CD4-positive, alpha-beta T cell (primary cell): ENCODE data around the gene SLC24A3. TPM values are rescaled to one million over a fixed set of nuclear protein-coding genes. Genes with fewer than 3 reads are reported as not detected.

Experiments
- ATAC-seq: fragments of 200-7000 bp; cut with Tn5 transposase; one replicate; pipeline ENCODE4 v1.10.0; 2022; ENCODE audit warnings: mild to moderate bottlenecking; ENCODE audit not compliant: poor library complexity
- CTCF ChIA-PET: fragments of 350-600 bp; sonication (Branson Sonifier 250); formaldehyde crosslinking; loops from one replicate; lab custom pipeline; 2021; ENCODE audit warnings: antibody characterized with exemption, inconsistent platforms; lab: Charles Lee
- POLR2A ChIA-PET: fragments of 350-600 bp; sonication (Branson Sonifier 250); formaldehyde crosslinking; loops from one replicate; lab custom pipeline; 2021; ENCODE audit warnings: antibody characterized with exemption, inconsistent platforms; lab: Charles Lee
- DNase-seq, 14 experiments: peaks; one replicate each; pipeline ENCODE4 v3.0.0-alpha.2; 2013 to 2020; ENCODE audit warnings: mixed read lengths in 2 of 14
- H3K27ac ChIP-seq, 2 donors: one replicate each; pipeline versions ENCODE4 v1.5.1 to v1.7.0; 2013; ENCODE audit warnings: low read length in 2 of 2, low read depth in 1 of 2, mild to moderate bottlenecking in 1 of 2
- H3K27me3 ChIP-seq, 2 experiments: 1 replicate in 1 of 2; 2 replicates in 1 of 2; pipeline versions ENCODE4 v1.6.1 to v1.7.0; 2013; ENCODE audit warnings: low read length in 2 of 2, control low read depth in 1 of 2, mild to moderate bottlenecking in 1 of 2, moderate library complexity in 1 of 2; ENCODE audit not compliant: insufficient read depth in 2 of 2, control insufficient read depth in 1 of 2
- H3K36me3 ChIP-seq: one replicate; pipeline ENCODE4 v1.6.1; 2013; ENCODE audit warnings: low read length, control low read depth; ENCODE audit not compliant: insufficient read depth
- H3K4me1 ChIP-seq: one replicate; pipeline ENCODE4 v1.6.1; 2013; ENCODE audit warnings: low read length, control low read depth; ENCODE audit not compliant: insufficient read depth
- H3K4me3 ChIP-seq: one replicate; pipeline ENCODE4 v1.5.1; 2013; ENCODE audit warnings: mild to moderate bottlenecking, low read length, moderate library complexity
- H3K9me3 ChIP-seq, 2 experiments: 1 replicate in 1 of 2; 2 replicates in 1 of 2; pipeline versions ENCODE4 v1.6.1 to v1.7.0; 2013; ENCODE audit warnings: low read length in 2 of 2, mild to moderate bottlenecking in 2 of 2, control low read depth in 1 of 2, moderate library complexity in 1 of 2; ENCODE audit not compliant: control insufficient read depth in 1 of 2, insufficient read depth in 1 of 2
- H3K27ac Mint-ChIP-seq: one replicate; pipeline ENCODE4 v1.8.0; 2020; ENCODE audit warnings: mixed read lengths
- H3K27me3 Mint-ChIP-seq: one replicate; pipeline ENCODE4 v1.8.0; 2021; ENCODE audit warnings: mixed read lengths
- H3K36me3 Mint-ChIP-seq: one replicate; pipeline ENCODE4 v1.8.0; 2021; ENCODE audit warnings: low read depth, mixed read lengths
- H3K4me1 Mint-ChIP-seq: one replicate; pipeline ENCODE4 v1.8.0; 2021; ENCODE audit warnings: low read depth, mixed read lengths
- H3K4me3 Mint-ChIP-seq: one replicate; pipeline ENCODE4 v1.8.0; 2020; ENCODE audit warnings: mild to moderate bottlenecking, mixed read lengths
- H3K9me3 Mint-ChIP-seq: one replicate; pipeline ENCODE4 v1.8.0; 2020; ENCODE audit warnings: mixed read lengths
- CTCF ChIP-seq: fragments of 200-600 bp; IDR thresholded peaks from one replicate; pipeline ENCODE4 v1.8.0; 2022; ENCODE audit warnings: antibody characterized with exemption, mild to moderate bottlenecking
- intact Hi-C, 2 experiments: fragments of 100-400 bp; cut with DNase I in 1 of 2; cut with micrococcal nuclease in 1 of 2; formaldehyde crosslinking; loops; one replicate each; pipeline versions ENCODE4 v1.15.1 to v1.9.0; 2023 to 2025; cut with DNase I, micrococcal nuclease
- total RNA-seq, 174 experiments: library from RNA in 2 of 174; stranded (reverse) in 2 of 174; gene quantifications; one replicate each; pipeline ENCODE4 v1.2.3 and lab custom pipeline; 2021 to 2026

Gene SLC24A3
- total RNA-seq, 2 experiments from 2014 or later, result not detected

GRCh38 chr20:19435821-19436220, 223.4 kb downstream of the SLC24A3 start:
- Mint-ChIP-seq H3K27me3 (no peaks in the 10 kb centered on the region), H3K9me3 (no peaks in the 10 kb centered on the region), H3K4me3 (no peak overlapping the region), H3K36me3 (no peaks in the 10 kb centered on the region), H3K4me1 (no peaks in the 10 kb centered on the region), H3K27ac (no peak overlapping the region)
- Histone ChIP-seq H3K27me3 (no peaks in the 10 kb centered on the region), H3K4me1 (no peaks in the 10 kb centered on the region), H3K4me3 (no peak overlapping the region), H3K36me3 (no peaks in the 10 kb centered on the region), H3K9me3 (no peaks in the 10 kb centered on the region), H3K27ac (no peak overlapping the region)
- CTCF ChIA-PET, result no interaction called here
- POLR2A ChIA-PET, result no interaction called here
- DNase-seq (no peak), ATAC-seq (no peak)
- no peak for TF ChIP-seq CTCF
- intact Hi-C loops, result no loop called here

- POLR2A ChIA-PET, result no interaction called here
- Histone ChIP-seq H3K4me3 (no peak overlapping the region), H3K27ac (no peak overlapping the region), H3K27me3 (no peaks in the 10 kb centered on the region), H3K4me1 (no peaks in the 10 kb centered on the region), H3K36me3 (no peaks in the 10 kb centered on the region), H3K9me3 (no peaks in the 10 kb centered on the region)
- CTCF ChIA-PET, result no interaction called here
- intact Hi-C loops, result no loop called here
- no peak for TF ChIP-seq CTCF
- no peak for DNase-seq
- Mint-ChIP-seq H3K4me1 (no peaks in the 10 kb centered on the region), H3K27ac (no peak overlapping the region), H3K4me3 (no peak overlapping the region), H3K27me3 (no peaks in the 10 kb centered on the region), H3K9me3 (peaks cover 5% of the 10 kb centered on the region), H3K36me3 (no peaks in the 10 kb centered on the region)
- ATAC-seq, result no peak
Measured at GRCh38 chr20:19438488-19438887, 226.0 kb downstream of the SLC24A3 start.

- Histone ChIP-seq H3K9me3 (no peaks in the 10 kb centered on the region), H3K27ac (no peak overlapping the region), H3K27me3 (no peaks in the 10 kb centered on the region), H3K36me3 (no peaks in the 10 kb centered on the region), H3K4me1 (no peaks in the 10 kb centered on the region), H3K4me3 (no peak overlapping the region)
- Mint-ChIP-seq H3K4me1 (no peaks in the 10 kb centered on the region), H3K27ac (no peak overlapping the region), H3K27me3 (no peaks in the 10 kb centered on the region), H3K36me3 (no peaks in the 10 kb centered on the region), H3K9me3 (peaks cover 15% of the 10 kb centered on the region), H3K4me3 (no peak overlapping the region)
- ATAC-seq (no peak), DNase-seq (no peak)
- ChIA-PET POLR2A (no interaction called here), CTCF (no interaction called here)
- intact Hi-C loops, result no loop called here
- no peak for TF ChIP-seq CTCF
Measured at GRCh38 chr20:19440660-19441527, 228.5 kb downstream of the SLC24A3 start.
